OCI-LY7 (cell line): Measurements from ENCODE around the gene SMYD3. TPM values are rescaled to one million over a fixed set of nuclear protein-coding genes. Genes with fewer than 3 reads are reported as not detected.

ENCODE experiments used
- BruUV-seq: library from RNA; stranded (reverse); fragments of 400-500 nt; replicated peaks from 2 replicates; lab custom pipeline; 2021; lab: Mats Ljungman, UMichigan
- CTCF ChIA-PET: fragments of 300-600 bp; sonication (Branson Sonifier 250); formaldehyde crosslinking; loops from one replicate; lab custom pipeline; 2022; ENCODE audit warnings: antibody characterized with exemption; ENCODE audit not compliant: unreplicated experiment; lab: Charles Lee
- POLR2A ChIA-PET: fragments of 300-600 bp; sonication (Branson Sonifier 250); formaldehyde crosslinking; loops from one replicate; lab custom pipeline; 2022; ENCODE audit warnings: antibody characterized with exemption; lab: Charles Lee
- DNase-seq: peaks from one replicate; pipeline ENCODE4 v3.0.0-alpha.2; 2015; ENCODE audit warnings: low spot score
- H2AFZ ChIP-seq: fragments of 200-600 bp; sonication (generic), shearing (Covaris generic); 2 replicates; pipeline ENCODE4 v1.6.1; 2014; ENCODE audit warnings: mild to moderate bottlenecking, antibody characterized with exemption, low read length, moderate library complexity
- H3K27ac ChIP-seq: fragments of 200-600 bp; sonication (generic); 2 replicates; pipeline ENCODE4 v1.5.1; 2014; ENCODE audit warnings: mixed run types, low read depth, mild to moderate bottlenecking, moderate library complexity, low read length, inconsistent platforms; ENCODE audit not compliant: poor library complexity, severe bottlenecking
- H3K36me3 ChIP-seq: fragments of 200-600 bp; sonication (generic); 2 replicates; pipeline ENCODE4 v1.6.1; 2014; ENCODE audit warnings: mild to moderate bottlenecking, antibody characterized with exemption, low read length, moderate library complexity, mixed read lengths; ENCODE audit not compliant: insufficient read depth
- H3K4me1 ChIP-seq: fragments of 200-600 bp; sonication (generic); 2 replicates; pipeline ENCODE4 v1.5.1; 2014; ENCODE audit warnings: mild to moderate bottlenecking, low read length; ENCODE audit not compliant: insufficient read depth, poor library complexity, severe bottlenecking
- H3K4me2 ChIP-seq: fragments of 200-600 bp; sonication (generic); 2 replicates; pipeline ENCODE4 v1.6.1; 2014; ENCODE audit warnings: mild to moderate bottlenecking, low read length
- H3K4me3 ChIP-seq: fragments of 200-600 bp; sonication (generic); 2 replicates; pipeline ENCODE4 v1.5.1; 2014; ENCODE audit warnings: mild to moderate bottlenecking, low read depth, low read length; ENCODE audit not compliant: poor library complexity, severe bottlenecking
- H3K79me2 ChIP-seq: fragments of 200-600 bp; sonication (generic); 2 replicates; pipeline ENCODE4 v1.6.1; 2016; ENCODE audit warnings: low read depth, mild to moderate bottlenecking, low read length, moderate library complexity, mixed read lengths; ENCODE audit not compliant: insufficient read depth
- H3K9me2 ChIP-seq: fragments of 200-600 bp; sonication (generic); 2 replicates; pipeline ENCODE4 v1.6.1; 2016; ENCODE audit warnings: mild to moderate bottlenecking, low read length, mixed read lengths; ENCODE audit not compliant: insufficient read depth
- H3K9me3 ChIP-seq: fragments of 200-600 bp; sonication (generic); 2 replicates; pipeline ENCODE4 v1.6.1; 2014; ENCODE audit warnings: mild to moderate bottlenecking, mixed run types, low read length, mixed read lengths
- H4K20me1 ChIP-seq: fragments of 200-600 bp; sonication (generic); 2 replicates; pipeline ENCODE4 v1.6.1; 2014; ENCODE audit warnings: mild to moderate bottlenecking, antibody characterized with exemption, low read length, moderate library complexity, mixed read lengths; ENCODE audit not compliant: insufficient read depth
- EZH2phosphoT487 ChIP-seq: fragments of 200-600 bp; sonication (generic); IDR thresholded peaks from 2 replicates; pipeline ENCODE4 v1.6.1; 2018; ENCODE audit warnings: low read depth, borderline replicate concordance, mild to moderate bottlenecking, mixed run types, antibody characterized with exemption, low read length, moderate library complexity, mixed read lengths
- intact Hi-C: fragments of 100-400 bp; cut with micrococcal nuclease; formaldehyde crosslinking; loops from one replicate; pipeline ENCODE4 v1.10.0; 2022; ENCODE audit not compliant: unreplicated experiment
- total RNA-seq, 2 experiments: library from RNA; depleted of rRNA in 1 of 2; stranded (reverse); fragments of >200 nt in 1 of 2; shearing (Covaris generic) in 1 of 2; gene quantifications; 2 replicates each; pipeline ENCODE4 v1.2.3, GENCODE V29; 2014 to 2022
- TF ChIP-seq, protein P1 (sequence below): fragments of 200-600 bp; sonication (generic); conservative IDR thresholded peaks from 2 replicates; pipeline ENCODE4 v1.5.1; 2014; ENCODE audit warnings: mild to moderate bottlenecking, antibody characterized with exemption, low read length, moderate library complexity, mixed read lengths

Gene SMYD3
- total RNA-seq, 2 experiments from 2014 or later = 28.9 to 34.5 TPM

DNA sequence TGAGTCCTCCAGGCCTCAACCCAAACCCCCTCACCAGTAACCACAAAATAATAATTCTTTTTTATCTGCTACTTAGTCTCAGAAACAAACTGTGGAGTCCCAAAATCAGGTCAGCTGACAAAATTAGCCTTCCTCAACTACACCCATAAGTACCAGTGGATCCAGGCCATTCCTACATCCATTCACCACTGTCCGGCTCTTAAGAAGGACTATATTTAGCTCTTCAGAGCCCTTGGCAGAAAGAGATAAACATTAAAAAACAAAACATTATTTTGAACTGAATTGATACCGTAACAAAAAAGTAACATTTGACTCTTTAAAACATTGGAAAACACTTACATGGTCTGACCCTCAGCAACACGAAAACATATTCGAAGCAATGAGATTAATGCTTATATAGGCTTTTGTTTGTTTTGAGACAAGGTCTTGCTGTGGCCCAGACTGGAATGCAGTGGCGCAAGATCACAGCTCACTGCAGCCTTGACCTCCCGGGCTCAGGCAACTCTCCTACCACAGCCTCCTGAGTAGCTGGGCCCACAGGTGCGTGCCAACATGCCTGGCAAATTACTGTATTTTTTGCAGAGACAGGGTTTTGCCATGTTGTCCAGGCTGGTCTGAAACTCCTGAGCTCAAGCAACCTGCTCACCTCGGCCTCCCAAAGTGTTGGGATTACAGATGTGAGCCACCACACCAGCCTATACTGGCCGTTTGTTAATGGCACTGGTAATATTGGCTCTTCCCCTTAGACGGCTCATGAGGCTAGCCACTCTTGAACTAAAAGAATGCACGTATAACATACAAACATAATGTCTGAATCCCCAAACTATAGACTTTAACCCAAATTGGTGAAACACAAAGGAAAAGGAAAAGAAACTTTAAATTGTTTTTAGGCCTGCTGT, 330.7 kb downstream of the SMYD3 start:
- no TSS peak for BruUV-seq
- CTCF ChIA-PET = no interaction called here
- TF ChIP-seq EZH2phosphoT487 = no peak
- TF ChIP-seq, protein P1, sequence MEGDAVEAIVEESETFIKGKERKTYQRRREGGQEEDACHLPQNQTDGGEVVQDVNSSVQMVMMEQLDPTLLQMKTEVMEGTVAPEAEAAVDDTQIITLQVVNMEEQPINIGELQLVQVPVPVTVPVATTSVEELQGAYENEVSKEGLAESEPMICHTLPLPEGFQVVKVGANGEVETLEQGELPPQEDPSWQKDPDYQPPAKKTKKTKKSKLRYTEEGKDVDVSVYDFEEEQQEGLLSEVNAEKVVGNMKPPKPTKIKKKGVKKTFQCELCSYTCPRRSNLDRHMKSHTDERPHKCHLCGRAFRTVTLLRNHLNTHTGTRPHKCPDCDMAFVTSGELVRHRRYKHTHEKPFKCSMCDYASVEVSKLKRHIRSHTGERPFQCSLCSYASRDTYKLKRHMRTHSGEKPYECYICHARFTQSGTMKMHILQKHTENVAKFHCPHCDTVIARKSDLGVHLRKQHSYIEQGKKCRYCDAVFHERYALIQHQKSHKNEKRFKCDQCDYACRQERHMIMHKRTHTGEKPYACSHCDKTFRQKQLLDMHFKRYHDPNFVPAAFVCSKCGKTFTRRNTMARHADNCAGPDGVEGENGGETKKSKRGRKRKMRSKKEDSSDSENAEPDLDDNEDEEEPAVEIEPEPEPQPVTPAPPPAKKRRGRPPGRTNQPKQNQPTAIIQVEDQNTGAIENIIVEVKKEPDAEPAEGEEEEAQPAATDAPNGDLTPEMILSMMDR = no peak

GRCh38 chr1:246170574-246171261, 336.4 kb downstream of the SMYD3 start:
- TF ChIP-seq EZH2phosphoT487 = no peak
- no TSS peak for BruUV-seq
- Histone ChIP-seq H3K4me2 (no peak overlapping the region), H3K9me2 (no peaks in the 10 kb centered on the region), H3K4me3 (no peak overlapping the region), H4K20me1 (no peaks in the 10 kb centered on the region), H3K4me1 (no peaks in the 10 kb centered on the region), H3K27ac (no peak overlapping the region), H3K79me2 (no peaks in the 10 kb centered on the region), H3K36me3 (no peaks in the 10 kb centered on the region), H3K9me3 (no peaks in the 10 kb centered on the region), H2AFZ (no peak overlapping the region)
- CTCF ChIA-PET = no interaction called here
- POLR2A ChIA-PET = interaction anchor here (0.6 kb wide), 1 partner anchor 35 kb away, joined by 3 read pairs; no protein-coding TSS in a partner anchor
- intact Hi-C loops = no loop called here
- DNase-seq = no peak

More for the DNA sequence above, 330.7 kb downstream of the SMYD3 start:
- no peak for DNase-seq
- Histone ChIP-seq H3K4me3 (no peak overlapping the region), H3K79me2 (no peaks in the 10 kb centered on the region), H3K36me3 (no peaks in the 10 kb centered on the region), H3K4me1 (no peaks in the 10 kb centered on the region), H3K27ac (no peak overlapping the region), H2AFZ (no peak overlapping the region), H3K9me3 (no peaks in the 10 kb centered on the region), H3K9me2 (no peaks in the 10 kb centered on the region), H3K4me2 (no peak overlapping the region), H4K20me1 (no peaks in the 10 kb centered on the region)
- intact Hi-C loops = no loop called here
- POLR2A ChIA-PET = no interaction called here

GRCh38 chr1:246169486-246169885, 337.6 kb downstream of the SMYD3 start:
- Histone ChIP-seq H3K4me3 (no peak overlapping the region), H3K9me3 (no peaks in the 10 kb centered on the region), H3K9me2 (no peaks in the 10 kb centered on the region), H4K20me1 (no peaks in the 10 kb centered on the region), H3K27ac (no peak overlapping the region), H2AFZ (no peak overlapping the region), H3K79me2 (no peaks in the 10 kb centered on the region), H3K4me1 (no peaks in the 10 kb centered on the region), H3K4me2 (no peak overlapping the region), H3K36me3 (no peaks in the 10 kb centered on the region)
- TF ChIP-seq, protein P1 = no peak
- no peak for TF ChIP-seq EZH2phosphoT487
- BruUV-seq = no TSS peak
- intact Hi-C loops = no loop called here
- ChIA-PET POLR2A (interaction anchor here (0.6 kb wide), 1 partner anchor 1042 kb away, joined by 7 read pairs; no protein-coding TSS in a partner anchor), CTCF (no interaction called here)
- no peak for DNase-seq
